ENCODE measurements around the gene PSMD7. TPM values are rescaled to one million over a fixed set of nuclear protein-coding genes. Genes with fewer than 3 reads are reported as not detected.
"Not testable (repeated sequence)": the region's sequence is repeated elsewhere in the genome, so short reads cannot be mapped to it uniquely, and the experiment has no call there.

PSMD7 gene
- total RNA-seq, 2 donors from 2014 or later, result 68.4 to 83.4 TPM

GRCh38 chr16:74332469-74332868 lies 35.9 kb downstream of the PSMD7 start:
- intact Hi-C loops (cut with DNase I); DNase-seq (ENCODE audit: low spot score): not testable (repeated sequence)

GRCh38 chr16:74337506-74337905 lies 40.9 kb downstream of the PSMD7 start:
- intact Hi-C loops (cut with DNase I), result not testable (repeated sequence)

GRCh38 chr16:74339226-74339625 lies 42.6 kb downstream of the PSMD7 start:
- intact Hi-C loops (cut with DNase I); DNase-seq (ENCODE audit: low spot score): not testable (repeated sequence)

More at GRCh38 chr16:74337506-74337905, 40.9 kb downstream of the PSMD7 start:
- DNase-seq (ENCODE audit: low spot score), result not testable (repeated sequence)

GRCh38 chr16:74353038-74353437 lies 56.4 kb downstream of the PSMD7 start:
- intact Hi-C loops (cut with DNase I); DNase-seq (ENCODE audit: low spot score): not testable (repeated sequence)

Other genes starting within 250 kb of the PSMD7 start
- 1 to 10 TPM; 2.6 to 2.7 TPM for gene NPIPB15, start 79.5 kb downstream of the PSMD7 start, total RNA-seq
- under 1 TPM; 0.52 to 0.60 TPM for gene CLEC18B, start 124.7 kb downstream of the PSMD7 start, total RNA-seq

Data from posterior vena cava (tissue), 2 donors.